H9 (cell line): ENCODE data around the gene PRODH2. TPM values are rescaled to one million over a fixed set of nuclear protein-coding genes. Genes with fewer than 3 reads are reported as not detected.
A peak's percentile ranks its signal among the peaks of the same experiment; 100 is the strongest.

ENCODE experiments used
- DNase-seq: peaks from one replicate; pipeline ENCODE4 v3.0.0-alpha.2; 2017
- H2AFZ ChIP-seq: one replicate; pipeline ENCODE4 v1.6.1; 2013; ENCODE audit warnings: mild to moderate bottlenecking, low read length, control low read depth, moderate library complexity
- H2AK5ac ChIP-seq: 2 replicates; pipeline ENCODE4 v1.6.1; 2013; ENCODE audit warnings: low read length, control low read depth, mixed read lengths; ENCODE audit not compliant: insufficient read length
- H2BK120ac ChIP-seq: one replicate; pipeline ENCODE4 v1.6.1; 2013; ENCODE audit warnings: low read depth, mild to moderate bottlenecking, low read length, control low read depth, inconsistent platforms; ENCODE audit not compliant: poor library complexity, severe bottlenecking
- H2BK12ac ChIP-seq: 2 replicates; pipeline ENCODE4 v1.6.1; 2013; ENCODE audit warnings: low read length, control low read depth, mixed read lengths, low read depth; ENCODE audit not compliant: insufficient read length
- H2BK15ac ChIP-seq: 2 replicates; pipeline ENCODE4 v1.6.1; 2013; ENCODE audit warnings: low read depth, low read length, control low read depth
- H2BK20ac ChIP-seq: one replicate; pipeline ENCODE4 v1.6.1; 2013; ENCODE audit warnings: low read depth, mild to moderate bottlenecking, low read length, control low read depth, inconsistent platforms; ENCODE audit not compliant: poor library complexity, severe bottlenecking
- H2BK5ac ChIP-seq: 2 replicates; pipeline ENCODE4 v1.6.1; 2013; ENCODE audit warnings: low read length, control low read depth, mixed read lengths; ENCODE audit not compliant: insufficient read length
- H3K14ac ChIP-seq: 2 replicates; pipeline ENCODE4 v1.6.1; 2013; ENCODE audit warnings: low read length, control low read depth; ENCODE audit not compliant: insufficient read depth
- H3K18ac ChIP-seq: 2 replicates; pipeline ENCODE4 v1.6.1; 2013; ENCODE audit warnings: low read depth, mild to moderate bottlenecking, mixed read lengths, low read length, control low read depth; ENCODE audit not compliant: insufficient read length
- H3K23ac ChIP-seq: 2 replicates; pipeline ENCODE4 v1.6.1; 2013; ENCODE audit warnings: low read length, control low read depth, mixed read lengths, low read depth; ENCODE audit not compliant: insufficient read length
- H3K23me2 ChIP-seq: 2 replicates; pipeline ENCODE4 v1.6.1; 2013; ENCODE audit warnings: low read depth, mild to moderate bottlenecking, mixed read lengths, low read length, control low read depth; ENCODE audit not compliant: insufficient read length, poor library complexity, severe bottlenecking
- H3K27ac ChIP-seq: 2 replicates; pipeline ENCODE4 v1.5.1; 2013; ENCODE audit warnings: low read length, control low read depth, mixed read lengths, low read depth; ENCODE audit not compliant: insufficient read length
- H3K27me3 ChIP-seq: 2 replicates; pipeline ENCODE4 v1.6.1; 2013; ENCODE audit warnings: low read length, control low read depth, inconsistent platforms; ENCODE audit not compliant: insufficient read depth
- H3K4ac ChIP-seq: 2 replicates; pipeline ENCODE4 v1.6.1; 2013; ENCODE audit warnings: low read depth, mild to moderate bottlenecking, control low read depth, inconsistent platforms, low read length, moderate library complexity
- H3K4me1 ChIP-seq: 2 replicates; pipeline ENCODE4 v1.6.1; 2013; ENCODE audit warnings: low read length, control low read depth, inconsistent platforms; ENCODE audit not compliant: insufficient read depth
- H3K4me2 ChIP-seq: 2 replicates; pipeline ENCODE4 v1.6.1; 2013; ENCODE audit warnings: low read length, control low read depth, mixed read lengths; ENCODE audit not compliant: insufficient read length, insufficient read depth
- H3K56ac ChIP-seq: 2 replicates; pipeline ENCODE4 v1.6.1; 2013; ENCODE audit warnings: low read depth, mild to moderate bottlenecking, mixed read lengths, low read length, control low read depth; ENCODE audit not compliant: insufficient read length
- H3K79me1 ChIP-seq: 2 replicates; pipeline ENCODE4 v1.6.1; 2013; ENCODE audit warnings: low read depth, mild to moderate bottlenecking, moderate library complexity, low read length, control low read depth, inconsistent platforms; ENCODE audit not compliant: insufficient read depth, poor library complexity, severe bottlenecking
- H3K79me2 ChIP-seq: 2 replicates; pipeline ENCODE4 v1.6.1; 2013; ENCODE audit warnings: low read length, control low read depth, inconsistent platforms; ENCODE audit not compliant: insufficient read depth
- H3K9ac ChIP-seq: 2 replicates; pipeline ENCODE4 v1.6.1; 2013; ENCODE audit warnings: low read length, control low read depth, mixed read lengths; ENCODE audit not compliant: insufficient read length; ENCODE audit errors: extremely low read depth
- H3K9me3 ChIP-seq: one replicate; pipeline ENCODE4 v1.6.1; 2013; ENCODE audit warnings: low read depth, low read length, inconsistent platforms; ENCODE audit not compliant: control insufficient read depth
- H3T11ph ChIP-seq: one replicate; pipeline ENCODE4 v1.6.1; 2013; ENCODE audit warnings: mild to moderate bottlenecking, low read length, control low read depth, inconsistent platforms
- H4K20me1 ChIP-seq: one replicate; pipeline ENCODE4 v1.6.1; 2013; ENCODE audit not compliant: control insufficient read depth, insufficient read length, insufficient read depth
- H4K5ac ChIP-seq: 2 replicates; pipeline ENCODE4 v1.6.1; 2013; ENCODE audit warnings: low read depth, mild to moderate bottlenecking, mixed read lengths, low read length, control low read depth; ENCODE audit not compliant: insufficient read length
- H4K8ac ChIP-seq: replicated peaks from 2 replicates; pipeline ENCODE4 v1.6.1; 2013; ENCODE audit warnings: low read length, control low read depth, mixed read lengths, low read depth; ENCODE audit not compliant: insufficient read length
- H4K91ac ChIP-seq: 2 replicates; pipeline ENCODE4 v1.6.1; 2013; ENCODE audit warnings: low read depth, mild to moderate bottlenecking, moderate library complexity, mixed read lengths, low read length, control low read depth; ENCODE audit not compliant: insufficient read length
- H3K27ac Mint-ChIP-seq, 3 experiments: 2 replicates in 2 of 3; 3 replicates in 1 of 3; pipeline ENCODE4 v1.8.0; 2020 to 2021; ENCODE audit warnings: mixed read lengths in 3 of 3, mild to moderate bottlenecking in 1 of 3, moderate library complexity in 1 of 3
- H3K27me3 Mint-ChIP-seq: 2 replicates; pipeline ENCODE4 v1.8.0; 2021; ENCODE audit warnings: low read depth, mild to moderate bottlenecking, moderate library complexity, mixed read lengths
- H3K36me3 Mint-ChIP-seq, 3 experiments: 2 replicates in 2 of 3; 3 replicates in 1 of 3; pipeline ENCODE4 v1.8.0; 2020 to 2021; ENCODE audit warnings: low read depth in 3 of 3, mixed read lengths in 3 of 3; ENCODE audit not compliant: insufficient read depth in 1 of 3
- H3K4me1 Mint-ChIP-seq, 2 experiments: 2 replicates each; pipeline ENCODE4 v1.8.0; 2020; ENCODE audit warnings: mixed read lengths in 2 of 2
- H3K4me3 Mint-ChIP-seq, 2 experiments: 2 replicates in 1 of 2; 3 replicates in 1 of 2; pipeline ENCODE4 v1.8.0; 2020 to 2021; ENCODE audit warnings: mild to moderate bottlenecking in 2 of 2, mixed read lengths in 2 of 2, moderate library complexity in 1 of 2
- H3K9me3 Mint-ChIP-seq, 2 experiments: 2 replicates in 1 of 2; 3 replicates in 1 of 2; pipeline ENCODE4 v1.8.0; 2020; ENCODE audit warnings: mild to moderate bottlenecking in 2 of 2, mixed read lengths in 2 of 2, moderate library complexity in 1 of 2
- CTCF ChIP-seq: fragments of 200-600 bp; sonication (generic); conservative IDR thresholded peaks from 3 replicates; pipeline ENCODE4 v1.8.0; 2021; ENCODE audit warnings: antibody characterized with exemption, mild to moderate bottlenecking
- WGBS: extraction: QIAGEN DNeasy Blood & Tissue Kit; methylation state at CpG from one replicate; pipeline ENCODE4 v1.1.7; 2013; ENCODE audit warnings: missing lambda C conversion rate, low lambda C conversion rate, mixed read lengths; ENCODE audit not compliant: insufficient read length; ENCODE audit errors: extremely low coverage; 5-methylcytosine and 5-hydroxymethylcytosine counted together
- total RNA-seq: library from RNA; stranded (reverse); gene quantifications from 2 replicates; pipeline ENCODE4 v1.2.1, GENCODE V29; 2021

PRODH2 gene
- total RNA-seq, 1 experiment from 2014 or later, result not detected

- H4K91ac ChIP-seq, result no peak overlapping the region
- H4K20me1 ChIP-seq, result no peaks in the 10 kb centered on the region
- peaks cover 15% of the 10 kb centered on the region for H3K23me2 ChIP-seq
- no peak overlapping the region for H2BK15ac ChIP-seq
- H2BK20ac ChIP-seq, result no peak overlapping the region
- H3K4me3 Mint-ChIP-seq, result peak overlapping the region; percentile 91 to 95
- no peak overlapping the region for H2AFZ ChIP-seq
- no peak for TF ChIP-seq CTCF
- no peak overlapping the region for H3K27ac ChIP-seq
- H3K4ac ChIP-seq, result no peak overlapping the region
- no peaks in the 10 kb centered on the region for H3K27me3 ChIP-seq
- no peak overlapping the region for H3K18ac ChIP-seq
- H3T11ph ChIP-seq, result no peak overlapping the region
- H2BK5ac ChIP-seq, result no peak overlapping the region
- no peaks in the 10 kb centered on the region for H3K79me1 ChIP-seq
- no peak overlapping the region for H4K5ac ChIP-seq
- H3K4me1 Mint-ChIP-seq, result peaks cover 12 to 23% of the 10 kb centered on the region in 2 experiments
- H3K9ac ChIP-seq, result no peak overlapping the region
- no peak overlapping the region for H4K8ac ChIP-seq
- no peaks in the 10 kb centered on the region for H3K79me2 ChIP-seq
- H3K9me3 ChIP-seq, result no peaks in the 10 kb centered on the region
- H3K9me3 Mint-ChIP-seq, result no peaks in the 10 kb centered on the region
- no peak overlapping the region for H2BK12ac ChIP-seq
- peak overlapping the region; percentile 43 for H3K4me2 ChIP-seq
- H2BK120ac ChIP-seq, result no peak overlapping the region
- H3K4me1 ChIP-seq, result no peaks in the 10 kb centered on the region
- no CpG with 5 or more reads among the region's 19 CpGs for WGBS
- peak overlapping the region; percentile 68 to 87 (median 86); a peak in 4 of 7 replicates for H3K27ac Mint-ChIP-seq
- H3K27me3 Mint-ChIP-seq, result peaks cover 7% of the 10 kb centered on the region
- peaks cover 5 to 27% (median 24%) of the 10 kb centered on the region in 3 experiments; a peak in 6 of 7 replicates for H3K36me3 Mint-ChIP-seq
- H3K56ac ChIP-seq, result no peak overlapping the region
- no peak overlapping the region for H3K23ac ChIP-seq
- no peak for DNase-seq
- H2AK5ac ChIP-seq, result no peak overlapping the region
- H3K14ac ChIP-seq, result peak overlapping the region; percentile 33; the same call in 1 of the 2 replicates
Observed at GRCh38 chr19:35757231-35757748, 55.4 kb downstream of the PRODH2 start.
